ENCODE data around the gene FHL1. TPM values are rescaled to one million over a fixed set of nuclear protein-coding genes. Genes with fewer than 3 reads are reported as not detected.

The FHL1 gene
- total RNA-seq, 1 donor from 2014 or later = 248 TPM

GRCh38 chrX:136191171-136191570 lies 43.8 kb downstream of the FHL1 start:
- intact Hi-C loops (cut with DNase I) = no loop called here
- no peak overlapping the region for H3K4me3 ChIP-seq
- H3K4me1 ChIP-seq = peaks cover 36% of the 10 kb centered on the region
- ATAC-seq (no peak), DNase-seq (no peak)
- no peaks in the 10 kb centered on the region for H3K9me3 ChIP-seq
- no peaks in the 10 kb centered on the region for H3K36me3 ChIP-seq
- H3K27me3 ChIP-seq (ENCODE audit: low read depth) = no peaks in the 10 kb centered on the region
- no peak overlapping the region for H3K27ac ChIP-seq
- no peak for TF ChIP-seq CTCF (IDR thresholded peaks at IDR 0.05)

DNA sequence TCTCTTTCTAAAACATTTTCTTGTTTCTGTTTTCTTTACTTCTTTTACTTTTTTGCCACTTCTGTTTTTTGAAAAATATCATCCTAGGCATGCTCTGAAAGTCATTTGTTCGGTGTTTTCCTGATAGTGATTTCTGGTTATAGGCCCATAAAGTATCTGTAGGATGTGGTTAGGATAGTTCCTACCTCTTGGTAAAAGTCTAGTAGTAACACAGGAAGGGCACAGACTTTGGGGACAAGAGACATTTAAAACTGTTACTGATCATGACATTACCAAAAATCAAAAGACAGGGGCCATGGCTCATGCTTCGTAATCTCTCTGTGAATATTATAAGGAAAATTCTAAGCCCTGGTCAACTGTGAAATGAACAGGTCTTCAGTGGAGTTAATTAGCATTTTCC lies 44.8 kb downstream of the FHL1 start:
- H3K36me3 ChIP-seq = no peaks in the 10 kb centered on the region
- ATAC-seq (no peak), DNase-seq (no peak)
- TF ChIP-seq CTCF (IDR thresholded peaks at IDR 0.05) = no peak
- no peak overlapping the region for H3K4me3 ChIP-seq
- H3K4me1 ChIP-seq = peaks cover 36% of the 10 kb centered on the region
- no peaks in the 10 kb centered on the region for H3K27me3 ChIP-seq (ENCODE audit: low read depth)
- H3K9me3 ChIP-seq = no peaks in the 10 kb centered on the region
- intact Hi-C loops (cut with DNase I) = no loop called here
- H3K27ac ChIP-seq = no peak overlapping the region

- H3K27me3 ChIP-seq (ENCODE audit: low read depth) = no peaks in the 10 kb centered on the region
- no peak overlapping the region for H3K27ac ChIP-seq
- H3K9me3 ChIP-seq = no peaks in the 10 kb centered on the region
- peaks cover 36% of the 10 kb centered on the region for H3K4me1 ChIP-seq
- ATAC-seq (no peak), DNase-seq (no peak)
- no peak overlapping the region for H3K4me3 ChIP-seq
- no peak for TF ChIP-seq CTCF (IDR thresholded peaks at IDR 0.05)
- intact Hi-C loops (cut with DNase I) = no loop called here
- H3K36me3 ChIP-seq = no peaks in the 10 kb centered on the region
Observed at GRCh38 chrX:136192839-136193414, 45.6 kb downstream of the FHL1 start.

DNA sequence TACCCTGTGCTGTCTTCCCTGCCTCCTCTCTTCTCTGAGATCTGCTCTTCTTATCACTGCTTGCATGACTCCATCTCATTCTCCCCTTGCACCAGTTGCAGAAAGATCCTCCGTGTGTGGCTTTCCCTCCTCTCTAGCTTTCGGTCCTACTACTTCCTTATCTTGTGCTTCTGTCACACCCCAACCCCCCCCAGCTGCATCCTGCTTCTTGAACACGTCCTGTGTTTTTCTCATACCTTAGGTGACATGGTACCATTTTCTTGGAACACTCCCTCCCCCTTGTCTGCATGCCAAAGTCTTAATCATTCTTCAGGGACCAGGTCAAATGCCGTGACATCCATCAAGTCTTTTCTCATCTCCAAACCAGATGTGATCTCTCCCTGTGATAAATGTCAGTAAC lies 46.4 kb downstream of the FHL1 start:
- Histone ChIP-seq H3K4me1 (peaks cover 33% of the 10 kb centered on the region), H3K4me3 (no peak overlapping the region), H3K27me3 (ENCODE audit: low read depth) (no peaks in the 10 kb centered on the region), H3K27ac (no peak overlapping the region), H3K9me3 (no peaks in the 10 kb centered on the region), H3K36me3 (no peaks in the 10 kb centered on the region)
- DNase-seq = no peak
- no peak for TF ChIP-seq CTCF (IDR thresholded peaks at IDR 0.05)
- ATAC-seq = no peak
- intact Hi-C loops (cut with DNase I) = no loop called here

- Histone ChIP-seq H3K27me3 (ENCODE audit: low read depth) (no peaks in the 10 kb centered on the region), H3K4me1 (peaks cover 28% of the 10 kb centered on the region), H3K4me3 (no peak overlapping the region), H3K27ac (no peak overlapping the region), H3K9me3 (no peaks in the 10 kb centered on the region), H3K36me3 (no peaks in the 10 kb centered on the region)
- TF ChIP-seq CTCF (IDR thresholded peaks at IDR 0.05) = no peak
- intact Hi-C loops (cut with DNase I) = no loop called here
- ATAC-seq = no peak
- DNase-seq = no peak
Observed at GRCh38 chrX:136194536-136194935, 47.2 kb downstream of the FHL1 start.

DNA sequence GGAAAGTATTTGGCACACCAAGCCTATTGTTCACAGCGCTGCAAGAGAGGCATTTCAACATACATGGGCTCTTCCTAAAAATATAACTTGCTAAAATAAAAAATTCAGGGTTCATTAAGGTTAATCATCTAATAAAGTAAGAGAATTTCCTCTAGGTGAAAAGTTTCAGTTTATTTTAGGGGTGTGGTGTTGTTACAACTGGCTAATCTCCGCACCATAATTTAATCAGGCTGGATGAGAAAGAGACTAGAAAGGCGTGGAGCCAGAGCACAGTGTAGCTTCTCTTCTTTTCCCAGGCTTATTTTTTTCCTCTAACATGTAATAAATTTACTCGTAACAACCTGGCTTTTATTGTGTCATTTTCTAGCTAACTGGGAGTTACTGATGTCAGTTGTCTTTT lies 47.9 kb downstream of the FHL1 start:
- H3K27me3 ChIP-seq (ENCODE audit: low read depth) = no peaks in the 10 kb centered on the region
- H3K4me3 ChIP-seq = no peak overlapping the region
- peaks cover 26% of the 10 kb centered on the region for H3K4me1 ChIP-seq
- no peak for TF ChIP-seq CTCF (IDR thresholded peaks at IDR 0.05)
- ATAC-seq (no peak), DNase-seq (no peak)
- no peaks in the 10 kb centered on the region for H3K9me3 ChIP-seq
- H3K36me3 ChIP-seq = no peaks in the 10 kb centered on the region
- intact Hi-C loops (cut with DNase I) = no loop called here
- no peak overlapping the region for H3K27ac ChIP-seq
